Gastroesophageal sphincter (tissue), 4 donors: ENCODE data around the gene SLC35C1. TPM values are rescaled to one million over a fixed set of nuclear protein-coding genes. Genes with fewer than 3 reads are reported as not detected.

Source experiments
- ATAC-seq: fragments of 150-250 bp; one replicate; pipeline ENCODE4 v1.9.1; 2016; ENCODE audit warnings: mild to moderate bottlenecking, moderate library complexity
- H3K27ac ChIP-seq, 4 donors: fragments of 200-600 bp; sonication (generic) in 3 of 4; 1 replicate in 3 of 4; 2 replicates in 1 of 4; pipeline ENCODE4 v1.5.1; 2016 to 2019
- H3K27me3 ChIP-seq: fragments of 200-600 bp; sonication (generic); one replicate; pipeline ENCODE4 v1.5.1; 2019
- H3K36me3 ChIP-seq, 2 donors: fragments of 200-600 bp; sonication (generic); one replicate each; pipeline ENCODE4 v1.5.1; 2019; ENCODE audit warnings: control low read depth in 1 of 2
- H3K4me1 ChIP-seq, 3 donors: fragments of 200-600 bp; sonication (generic); 1 replicate in 2 of 3; 2 replicates in 1 of 3; pipeline ENCODE4 v1.5.1; 2016 to 2019; ENCODE audit warnings: control low read depth in 2 of 3
- H3K4me3 ChIP-seq, 2 donors: fragments of 200-600 bp; sonication (generic); one replicate each; pipeline ENCODE4 v1.5.1; 2019; ENCODE audit warnings: mild to moderate bottlenecking in 1 of 2, moderate library complexity in 1 of 2
- H3K9me3 ChIP-seq, 3 donors: fragments of 200-600 bp; sonication (generic); one replicate each; pipeline ENCODE4 v1.5.1; 2017 to 2019; ENCODE audit warnings: control low read depth in 2 of 3
- EP300 ChIP-seq: sonication (generic); formaldehyde crosslinking; IDR thresholded peaks from one replicate; pipeline ENCODE4 v1.6.1; 2017; ENCODE audit warnings: antibody characterized with exemption, mild to moderate bottlenecking
- POLR2A ChIP-seq, 2 donors: fragments of 450-650 bp; IDR thresholded peaks; one replicate each; pipeline ENCODE4 v1.6.1; 2017; ENCODE audit warnings: antibody characterized with exemption in 2 of 2, mild to moderate bottlenecking in 2 of 2, moderate library complexity in 1 of 2
- POLR2AphosphoS5 ChIP-seq: sonication (generic); formaldehyde crosslinking; IDR thresholded peaks from one replicate; pipeline ENCODE4 v1.6.1; 2017; ENCODE audit warnings: antibody characterized with exemption
- WGBS, 2 donors: methylation state at CpG; one replicate each; pipeline ENCODE4 v1.1.5; 2018; ENCODE audit warnings: low coverage in 1 of 2; 5-methylcytosine and 5-hydroxymethylcytosine counted together
- total RNA-seq, 4 donors: library from RNA; depleted of rRNA; stranded (reverse); fragments of >200 nt; gene quantifications; one replicate each; pipeline ENCODE4 v1.1.0, GENCODE V29; 2016
- TF ChIP-seq, protein P1 (sequence below), 4 experiments: fragments of 200-600 bp in 2 of 4; fragments of 450-650 bp in 2 of 4; sonication (generic) in 1 of 4; IDR thresholded peaks; one replicate each; pipeline ENCODE4 v1.5.1; 2017 to 2019; ENCODE audit warnings: antibody characterized with exemption in 4 of 4, mild to moderate bottlenecking in 2 of 4, moderate library complexity in 2 of 4

The SLC35C1 gene
- total RNA-seq, 4 donors from 2014 or later, result 6.8 to 22.3 (median 8.5) TPM

DNA sequence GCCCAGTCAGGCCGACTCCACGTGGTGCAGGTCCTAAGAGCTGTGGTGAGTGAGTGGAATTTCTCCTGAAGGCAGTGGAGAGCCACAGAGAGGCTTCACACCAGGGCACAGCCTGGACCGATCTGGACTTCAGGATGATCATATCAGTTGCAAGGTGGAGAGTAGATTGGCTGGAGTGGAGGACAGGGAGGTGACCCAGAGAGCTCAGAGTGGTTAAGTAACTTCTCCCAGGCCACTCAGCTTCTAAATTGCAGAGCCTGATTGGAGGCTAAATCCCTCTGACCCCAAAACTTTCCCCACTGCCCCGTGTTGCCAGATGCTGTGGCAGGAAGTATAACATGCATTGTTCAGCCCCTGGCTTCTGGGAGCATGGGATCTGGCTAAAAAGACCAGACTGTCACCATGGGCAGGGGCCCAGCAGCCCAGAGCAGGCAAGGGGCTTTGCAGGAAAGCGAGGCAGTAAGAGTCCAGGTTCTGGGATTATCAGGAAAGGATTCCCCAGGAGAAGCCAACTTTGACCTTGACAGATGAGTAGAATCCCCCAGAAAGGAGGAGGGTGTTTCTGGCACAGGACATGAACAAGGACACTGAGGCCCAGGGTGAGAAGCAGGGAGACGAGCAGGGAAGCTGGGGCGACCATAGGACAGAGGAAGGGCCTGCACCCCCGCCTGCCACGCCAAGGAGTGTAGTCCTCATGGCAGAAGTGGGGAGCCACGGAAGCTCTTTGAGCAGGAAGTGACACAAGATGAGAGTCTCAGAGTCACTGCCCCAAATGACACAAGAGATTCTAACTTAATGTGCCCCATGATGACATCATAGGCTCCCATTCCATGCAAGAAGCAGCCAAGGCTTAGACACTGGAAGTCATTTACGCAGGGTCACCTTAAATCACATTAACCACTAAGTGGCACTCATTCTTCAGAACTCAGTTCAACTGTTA is 4.8 kb downstream of the SLC35C1 start:
- no peak for ATAC-seq
- 60 to 85% methylated on average over 1 to 4 of the region's 11 CpGs for WGBS, 2 donors

DNA sequence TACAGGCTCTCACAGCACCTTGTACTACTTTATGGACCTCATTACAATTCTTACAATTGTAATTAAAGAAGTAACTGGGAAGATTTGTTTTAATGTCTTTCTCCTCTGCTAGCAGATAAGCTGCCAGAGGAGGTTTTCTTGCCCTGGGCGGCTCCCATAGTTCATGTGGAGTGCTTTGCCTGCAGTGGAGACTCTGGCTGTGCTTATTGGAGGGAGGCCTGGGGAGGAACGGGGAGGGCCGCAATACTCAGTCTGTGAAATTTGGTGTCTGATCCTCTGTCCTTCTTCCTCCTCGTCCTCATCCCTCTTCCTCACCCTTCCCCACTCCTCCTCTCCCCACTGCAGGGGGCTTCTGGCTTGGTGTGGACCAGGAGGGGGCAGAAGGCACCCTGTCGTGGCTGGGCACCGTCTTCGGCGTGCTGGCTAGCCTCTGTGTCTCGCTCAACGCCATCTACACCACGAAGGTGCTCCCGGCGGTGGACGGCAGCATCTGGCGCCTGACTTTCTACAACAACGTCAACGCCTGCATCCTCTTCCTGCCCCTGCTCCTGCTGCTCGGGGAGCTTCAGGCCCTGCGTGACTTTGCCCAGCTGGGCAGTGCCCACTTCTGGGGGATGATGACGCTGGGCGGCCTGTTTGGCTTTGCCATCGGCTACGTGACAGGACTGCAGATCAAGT is 5.6 kb downstream of the SLC35C1 start:
- H3K27me3 ChIP-seq, result no peaks in the 10 kb centered on the region
- TF ChIP-seq POLR2A (IDR thresholded peaks at IDR 0.05), result no peak
- no peak for TF ChIP-seq POLR2AphosphoS5
- TF ChIP-seq, protein P1, sequence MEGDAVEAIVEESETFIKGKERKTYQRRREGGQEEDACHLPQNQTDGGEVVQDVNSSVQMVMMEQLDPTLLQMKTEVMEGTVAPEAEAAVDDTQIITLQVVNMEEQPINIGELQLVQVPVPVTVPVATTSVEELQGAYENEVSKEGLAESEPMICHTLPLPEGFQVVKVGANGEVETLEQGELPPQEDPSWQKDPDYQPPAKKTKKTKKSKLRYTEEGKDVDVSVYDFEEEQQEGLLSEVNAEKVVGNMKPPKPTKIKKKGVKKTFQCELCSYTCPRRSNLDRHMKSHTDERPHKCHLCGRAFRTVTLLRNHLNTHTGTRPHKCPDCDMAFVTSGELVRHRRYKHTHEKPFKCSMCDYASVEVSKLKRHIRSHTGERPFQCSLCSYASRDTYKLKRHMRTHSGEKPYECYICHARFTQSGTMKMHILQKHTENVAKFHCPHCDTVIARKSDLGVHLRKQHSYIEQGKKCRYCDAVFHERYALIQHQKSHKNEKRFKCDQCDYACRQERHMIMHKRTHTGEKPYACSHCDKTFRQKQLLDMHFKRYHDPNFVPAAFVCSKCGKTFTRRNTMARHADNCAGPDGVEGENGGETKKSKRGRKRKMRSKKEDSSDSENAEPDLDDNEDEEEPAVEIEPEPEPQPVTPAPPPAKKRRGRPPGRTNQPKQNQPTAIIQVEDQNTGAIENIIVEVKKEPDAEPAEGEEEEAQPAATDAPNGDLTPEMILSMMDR (IDR thresholded peaks at IDR 0.05), result no peak
- TF ChIP-seq EP300, result no peak
- no peak overlapping the region for H3K4me3 ChIP-seq
- H3K4me1 ChIP-seq, result peaks cover 0 to 47% (median 22%) of the 10 kb centered on the region in 3 donors
- ATAC-seq, result no peak
- no peak overlapping the region for H3K27ac ChIP-seq
- H3K9me3 ChIP-seq, result no peaks in the 10 kb centered on the region
- WGBS, 2 donors, result 93 to 100% methylated on average over 1 to 3 of the region's 23 CpGs
- H3K36me3 ChIP-seq, result peaks cover 0 to 40% of the 10 kb centered on the region in 2 donors

More for the DNA sequence above, 4.8 kb downstream of the SLC35C1 start:
- no peak overlapping the region for H3K27ac ChIP-seq
- no peaks in the 10 kb centered on the region for H3K9me3 ChIP-seq
- peaks cover 0 to 40% of the 10 kb centered on the region in 2 donors for H3K36me3 ChIP-seq
- no peak overlapping the region for H3K4me3 ChIP-seq
- H3K27me3 ChIP-seq, result no peaks in the 10 kb centered on the region
- TF ChIP-seq EP300, result no peak
- TF ChIP-seq, protein P1 (IDR thresholded peaks at IDR 0.05), result no peak
- no peak for TF ChIP-seq POLR2AphosphoS5
- no peak for TF ChIP-seq POLR2A (IDR thresholded peaks at IDR 0.05)
- H3K4me1 ChIP-seq, result peaks cover 0 to 50% (median 24%) of the 10 kb centered on the region in 3 donors

DNA sequence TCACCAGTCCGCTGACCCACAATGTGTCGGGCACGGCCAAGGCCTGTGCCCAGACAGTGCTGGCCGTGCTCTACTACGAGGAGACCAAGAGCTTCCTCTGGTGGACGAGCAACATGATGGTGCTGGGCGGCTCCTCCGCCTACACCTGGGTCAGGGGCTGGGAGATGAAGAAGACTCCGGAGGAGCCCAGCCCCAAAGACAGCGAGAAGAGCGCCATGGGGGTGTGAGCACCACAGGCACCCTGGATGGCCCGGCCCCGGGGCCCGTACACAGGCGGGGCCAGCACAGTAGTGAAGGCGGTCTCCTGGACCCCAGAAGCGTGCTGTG is 6.1 kb downstream of the SLC35C1 start:
- Histone ChIP-seq H3K27ac (no peak overlapping the region), H3K9me3 (no peaks in the 10 kb centered on the region), H3K27me3 (no peaks in the 10 kb centered on the region), H3K4me1 (peaks cover 0 to 42% (median 17%) of the 10 kb centered on the region in 3 donors), H3K4me3 (no peak overlapping the region), H3K36me3 (peaks cover 0 to 40% of the 10 kb centered on the region in 2 donors)
- no peak for ATAC-seq
- WGBS, 2 donors, result 50 to 100% methylated on average over 1 to 2 of the region's 17 CpGs
- TF ChIP-seq POLR2A (IDR thresholded peaks at IDR 0.05) (no peak), EP300 (no peak), POLR2AphosphoS5 (no peak)
- TF ChIP-seq, protein P1 (IDR thresholded peaks at IDR 0.05), result no peak

DNA sequence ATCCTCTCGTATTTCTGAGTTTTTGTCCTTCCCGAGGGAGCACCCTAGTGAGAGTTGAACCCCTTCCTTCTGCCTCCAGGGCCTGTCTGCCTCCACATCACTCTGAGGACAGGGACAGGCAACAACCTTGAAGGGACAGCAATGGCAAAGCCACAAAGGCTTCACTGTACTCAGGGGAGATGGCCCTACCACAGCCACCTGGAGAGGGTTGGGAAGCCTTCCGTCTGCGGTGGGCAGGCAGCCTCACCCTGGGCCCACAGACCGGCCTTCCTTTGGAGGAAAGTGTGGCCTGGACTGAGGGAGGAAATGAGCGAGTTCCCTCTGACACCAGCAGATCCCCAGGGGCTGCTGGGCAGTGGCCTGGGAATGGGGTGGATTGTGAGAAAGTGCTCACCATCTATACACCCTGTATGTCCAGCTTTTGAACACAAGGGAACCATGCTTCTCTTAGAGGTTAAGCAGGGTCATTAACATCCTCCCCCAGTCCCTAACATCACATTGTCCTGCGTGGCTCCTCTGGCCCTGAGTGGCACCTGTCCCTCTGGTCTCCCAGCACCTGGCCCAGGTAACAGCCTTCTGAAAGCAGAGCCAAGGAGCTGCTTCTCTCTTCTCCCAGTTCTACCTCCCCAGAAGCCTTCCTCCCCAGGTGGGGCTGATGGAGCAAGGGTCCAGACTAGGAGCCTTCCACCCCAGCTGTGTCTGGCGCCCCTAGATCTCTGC is 6.8 kb downstream of the SLC35C1 start:
- Histone ChIP-seq H3K27me3 (no peaks in the 10 kb centered on the region), H3K4me3 (no peak overlapping the region), H3K27ac (no peak overlapping the region), H3K4me1 (peaks cover 0 to 35% (median 11%) of the 10 kb centered on the region in 3 donors), H3K9me3 (no peaks in the 10 kb centered on the region), H3K36me3 (peaks cover 0 to 40% of the 10 kb centered on the region in 2 donors)
- TF ChIP-seq POLR2AphosphoS5, result no peak
- TF ChIP-seq, protein P1 (IDR thresholded peaks at IDR 0.05), result no peak
- no peak for TF ChIP-seq POLR2A (IDR thresholded peaks at IDR 0.05)
- TF ChIP-seq EP300, result no peak
- WGBS, 2 donors, result 62 to 93% methylated on average over 2 to 3 of the region's 8 CpGs
- no peak for ATAC-seq
